Activated CD4-positive, alpha-beta T cell treated with anti-CD3 and anti-CD28 coated beads for 24 hours (primary cell): ENCODE data around the gene NFKB2.

ENCODE experiments used
- DNase-seq, 2 donors: peaks; one replicate each; pipeline ENCODE4 v3.0.0-alpha.2; 2020; ENCODE audit warnings: low read depth in 2 of 2

Gene NFKB2

GRCh38 chr10:102394801-102395399, 605 bp upstream of the NFKB2 start:
- DNase-seq = peak in 1 of 2 donors; percentile 43

DNA sequence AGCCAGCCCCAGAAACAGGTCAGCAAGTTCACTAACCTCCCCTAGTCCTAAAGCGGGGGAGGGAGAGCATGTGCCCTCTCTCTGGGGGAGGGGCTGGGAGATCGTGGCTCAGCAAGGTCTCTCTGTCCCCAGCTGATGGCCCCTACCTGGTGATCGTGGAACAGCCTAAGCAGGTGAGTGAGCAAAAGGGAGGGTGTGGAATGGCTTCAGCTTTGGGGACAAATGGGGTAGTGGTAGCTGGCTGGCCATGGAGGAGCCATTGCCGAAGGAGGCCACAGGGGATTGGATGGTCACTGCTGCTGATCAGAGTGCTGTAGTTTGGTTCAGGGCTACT, 779 bp downstream of the NFKB2 start:
- DNase-seq = no peak

DNA sequence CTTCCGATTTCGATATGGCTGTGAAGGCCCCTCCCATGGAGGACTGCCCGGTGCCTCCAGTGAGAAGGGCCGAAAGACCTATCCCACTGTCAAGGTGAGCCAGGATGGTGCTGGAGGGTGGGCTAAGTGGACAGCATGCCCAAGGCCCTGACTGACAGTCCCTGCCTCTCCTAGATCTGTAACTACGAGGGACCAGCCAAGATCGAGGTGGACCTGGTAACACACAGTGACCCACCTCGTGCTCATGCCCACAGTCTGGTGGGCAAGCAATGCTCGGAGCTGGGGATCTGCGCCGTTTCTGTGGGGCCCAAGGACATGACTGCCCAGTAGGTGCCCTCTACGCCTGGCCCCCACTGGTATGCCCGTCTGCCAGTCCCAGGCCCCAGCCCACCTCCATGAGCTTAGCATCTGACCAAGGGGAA, 1.2 kb downstream of the NFKB2 start:
- no peak for DNase-seq

GRCh38 chr10:102397222-102398171, 2.0 kb downstream of the NFKB2 start:
- no peak for DNase-seq

DNA sequence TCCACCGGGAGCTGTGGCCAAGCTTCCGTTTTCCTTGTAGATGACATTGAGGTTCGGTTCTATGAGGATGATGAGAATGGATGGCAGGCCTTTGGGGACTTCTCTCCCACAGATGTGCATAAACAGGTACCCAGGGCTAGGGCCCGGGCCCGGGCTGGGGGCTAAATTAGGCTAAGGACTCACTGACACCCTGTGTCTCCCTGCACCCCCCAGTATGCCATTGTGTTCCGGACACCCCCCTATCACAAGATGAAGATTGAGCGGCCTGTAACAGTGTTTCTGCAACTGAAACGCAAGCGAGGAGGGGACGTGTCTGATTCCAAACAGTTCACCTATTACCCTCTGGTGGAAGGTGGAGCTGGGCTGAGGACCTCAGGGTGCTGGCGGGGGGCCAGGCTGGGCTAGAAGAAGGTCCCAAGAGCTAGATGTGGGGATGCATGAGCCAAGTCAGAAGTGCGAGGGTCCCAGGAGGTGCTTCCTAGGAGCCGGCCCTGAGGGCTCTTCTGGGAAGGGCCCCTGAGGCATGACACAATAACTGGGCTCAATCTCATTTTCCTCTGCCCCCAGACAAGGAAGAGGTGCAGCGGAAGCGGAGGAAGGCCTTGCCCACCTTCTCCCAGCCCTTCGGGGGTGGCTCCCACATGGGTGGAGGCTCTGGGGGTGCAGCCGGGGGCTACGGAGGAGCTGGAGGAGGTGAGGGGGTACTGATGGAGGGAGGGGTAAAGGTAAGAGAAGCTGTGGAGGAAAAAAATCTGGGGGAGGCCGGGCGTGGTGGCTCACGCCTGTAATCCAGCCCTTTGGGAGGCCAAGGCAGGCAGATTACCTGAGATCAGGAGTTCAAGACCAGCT, 2.9 kb downstream of the NFKB2 start:
- no peak for DNase-seq

- DNase-seq = peak; percentile 74 to 83
These were observed 3.9 kb downstream of the NFKB2 start for GRCh38 chr10:102399217-102400021.

- no peak for DNase-seq
These were observed 4.6 kb downstream of the NFKB2 start for GRCh38 chr10:102400076-102400475.

- no peak for DNase-seq
These were observed 5.3 kb downstream of the NFKB2 start for GRCh38 chr10:102400598-102401341.

DNA sequence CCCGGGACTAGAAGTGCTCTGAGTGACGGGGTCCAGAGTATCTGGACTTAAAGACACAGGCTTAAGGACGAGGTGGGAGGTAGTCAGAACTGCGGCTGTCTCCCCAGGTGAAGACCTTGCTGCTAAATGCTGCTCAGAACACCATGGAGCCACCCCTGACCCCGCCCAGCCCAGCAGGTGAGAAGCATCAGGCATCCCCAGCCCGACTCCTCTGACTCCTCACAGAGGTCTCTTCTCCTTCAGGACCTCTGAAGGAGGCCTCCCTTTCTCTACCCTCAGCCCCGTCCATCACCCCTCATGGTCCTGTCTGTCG, 5.8 kb downstream of the NFKB2 start:
- no peak for DNase-seq

DNA sequence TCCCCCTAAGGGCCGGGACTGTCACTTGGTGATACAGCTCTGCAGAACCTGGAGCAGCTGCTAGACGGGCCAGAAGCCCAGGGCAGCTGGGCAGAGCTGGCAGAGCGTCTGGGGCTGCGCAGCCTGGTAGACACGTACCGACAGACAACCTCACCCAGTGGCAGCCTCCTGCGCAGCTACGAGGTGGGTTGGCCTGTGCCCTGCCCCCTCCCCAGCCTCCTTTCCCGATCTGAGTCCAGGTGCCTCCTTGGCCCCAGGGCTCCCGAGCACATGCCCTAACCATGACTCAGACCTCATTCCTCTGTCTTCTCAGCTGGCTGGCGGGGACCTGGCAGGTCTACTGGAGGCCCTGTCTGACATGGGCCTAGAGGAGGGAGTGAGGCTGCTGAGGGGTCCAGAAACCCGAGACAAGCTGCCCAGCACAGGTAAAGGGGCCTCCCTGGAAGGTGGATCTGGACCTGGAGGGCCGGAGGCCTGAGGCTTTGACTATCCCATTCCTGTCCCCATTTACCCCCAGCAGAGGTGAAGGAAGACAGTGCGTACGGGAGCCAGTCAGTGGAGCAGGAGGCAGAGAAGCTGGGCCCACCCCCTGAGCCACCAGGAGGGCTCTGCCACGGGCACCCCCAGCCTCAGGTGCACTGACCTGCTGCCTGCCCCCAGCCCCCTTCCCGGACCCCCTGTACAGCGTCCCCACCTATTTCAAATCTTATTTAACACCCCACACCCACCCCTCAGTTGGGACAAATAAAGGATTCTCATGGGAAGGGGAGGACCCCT, 6.4 kb downstream of the NFKB2 start:
- no peak for DNase-seq

- DNase-seq = no peak
These were observed 7.0 kb downstream of the NFKB2 start for GRCh38 chr10:102402512-102402896.

- no peak for DNase-seq
These were observed 7.6 kb downstream of the NFKB2 start for GRCh38 chr10:102403115-102403514.

GRCh38 chr10:102404361-102405107, 9.0 kb downstream of the NFKB2 start:
- DNase-seq = no peak

GRCh38 chr10:102405108-102405571, 9.6 kb downstream of the NFKB2 start:
- DNase-seq = no peak

DNA sequence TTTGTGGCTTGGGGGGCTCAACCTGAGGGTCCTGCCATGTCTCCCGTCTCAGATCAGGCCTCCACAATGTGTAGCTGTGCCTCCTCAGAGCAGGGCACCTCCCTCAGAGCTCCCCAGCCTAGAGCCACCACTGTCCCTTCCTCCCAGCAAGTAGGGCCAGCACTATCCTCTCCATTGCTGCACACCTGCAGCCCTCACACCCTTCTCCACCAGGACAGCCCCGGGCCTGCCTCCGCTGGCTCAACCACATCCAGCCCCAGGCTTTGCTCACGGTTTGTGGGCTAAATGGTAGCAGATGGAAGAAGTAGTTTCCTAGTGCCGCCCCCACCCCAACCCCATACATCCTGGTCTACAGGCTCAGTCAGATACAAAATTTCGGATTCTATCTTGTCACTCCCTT, 10.1 kb downstream of the NFKB2 start:
- DNase-seq = no peak

GRCh38 chr10:102406815-102407214, 11.3 kb downstream of the NFKB2 start:
- no peak for DNase-seq

GRCh38 chr10:102407425-102408130, 12.1 kb downstream of the NFKB2 start:
- no peak for DNase-seq

DNA sequence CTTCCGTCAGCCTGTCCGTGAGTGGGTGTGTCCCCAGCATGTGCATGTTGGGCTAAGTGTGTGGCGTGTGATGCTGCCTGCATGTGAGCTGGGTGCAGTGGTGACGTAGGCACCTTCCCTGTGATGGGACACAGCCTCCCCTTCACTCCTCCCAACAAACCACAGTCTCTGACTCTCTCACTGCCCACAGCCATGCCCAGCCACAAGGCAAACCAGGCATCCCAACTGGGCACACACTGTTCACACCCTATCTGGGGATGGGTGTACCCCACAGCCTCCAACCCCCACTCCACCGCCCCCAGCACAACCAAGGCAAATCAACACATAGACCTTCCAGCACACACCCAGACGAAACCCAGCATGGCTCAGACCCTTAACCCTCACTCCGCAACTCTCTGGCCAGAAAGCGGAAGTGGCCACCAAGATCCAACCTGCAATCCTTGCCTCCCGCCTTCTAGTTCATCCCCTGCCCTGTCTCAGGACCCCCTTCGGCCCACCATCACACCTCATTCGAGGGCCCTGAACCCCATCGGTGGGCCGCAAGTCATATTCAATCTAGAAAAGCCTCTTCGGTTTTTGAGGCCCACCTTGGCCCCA, 12.7 kb downstream of the NFKB2 start:
- no peak for DNase-seq
